SKM-1 (cell line): ENCODE data around the gene SUPV3L1.

Experiments
- DNase-seq: peaks from one replicate; lab custom pipeline; 2025; ENCODE audit not compliant: unreplicated experiment; lab: John Stamatoyannopoulos, UW

Gene SUPV3L1

GRCh38 chr10:69201045-69201444 lies 21.0 kb downstream of the SUPV3L1 start:
- DNase-seq, result no peak

- DNase-seq, result no peak
These were observed 22.3 kb downstream of the SUPV3L1 start for GRCh38 chr10:69202332-69202731.

- no peak for DNase-seq
These were observed 28.7 kb downstream of the SUPV3L1 start for GRCh38 chr10:69208761-69209160.

GRCh38 chr10:69209787-69210484 lies 29.9 kb downstream of the SUPV3L1 start:
- no peak for DNase-seq

GRCh38 chr10:69211104-69211503 lies 31.1 kb downstream of the SUPV3L1 start:
- no peak for DNase-seq

- no peak for DNase-seq
These were observed 31.5 kb downstream of the SUPV3L1 start for GRCh38 chr10:69211524-69211923.

GRCh38 chr10:69213591-69214311 lies 33.7 kb downstream of the SUPV3L1 start:
- no peak for DNase-seq

- peak; percentile 28 for DNase-seq
These were observed 34.7 kb downstream of the SUPV3L1 start for GRCh38 chr10:69214666-69215131.

- DNase-seq, result no peak
These were observed 35.6 kb downstream of the SUPV3L1 start for GRCh38 chr10:69215405-69216171.

- no peak for DNase-seq
These were observed 36.6 kb downstream of the SUPV3L1 start for GRCh38 chr10:69216577-69217118.

- no peak for DNase-seq
These were observed 37.2 kb downstream of the SUPV3L1 start for GRCh38 chr10:69217119-69217754.

- DNase-seq, result no peak
These were observed 38.8 kb downstream of the SUPV3L1 start for GRCh38 chr10:69218831-69219230.

GRCh38 chr10:69220041-69220451 lies 40.0 kb downstream of the SUPV3L1 start, which contains the start of gene HKDC1:
Gene HKDC1 (plus strand): TSS chr10:69220332. CDS start chr10:69220436, 104 bp downstream.
- DNase-seq, result no peak

- DNase-seq, result no peak
These were observed 40.5 kb downstream of the SUPV3L1 start for GRCh38 chr10:69220507-69220906.

GRCh38 chr10:69222157-69223027 lies 42.4 kb downstream of the SUPV3L1 start:
- peak; percentile 48 for DNase-seq

- no peak for DNase-seq
These were observed 43.0 kb downstream of the SUPV3L1 start for GRCh38 chr10:69223028-69223342.

GRCh38 chr10:69224862-69225657 lies 45.0 kb downstream of the SUPV3L1 start:
- no peak for DNase-seq

- DNase-seq, result no peak
These were observed 45.6 kb downstream of the SUPV3L1 start for GRCh38 chr10:69225681-69226080.

GRCh38 chr10:69226919-69227450 lies 47.0 kb downstream of the SUPV3L1 start:
- no peak for DNase-seq
